HCT116 (cell line): ENCODE results near the gene CCL17. TPM values are rescaled to one million over a fixed set of nuclear protein-coding genes. Genes with fewer than 3 reads are reported as not detected.

Experiments used
- ATAC-seq: fragments of 200-7000 bp; cut with Tn5 transposase; 2 replicates; pipeline ENCODE4 v1.9.1; 2020; ENCODE audit warnings: mild to moderate bottlenecking, moderate library complexity
- BruUV-seq: library from RNA; stranded (reverse); fragments of 400-500 nt; replicated peaks from 2 replicates; lab custom pipeline; 2021; lab: Mats Ljungman, UMichigan
- CTCF ChIA-PET: fragments of 300-600 bp; sonication (Branson Sonifier 250); formaldehyde crosslinking; loops from one replicate; lab custom pipeline; 2021; ENCODE audit warnings: antibody characterized with exemption; lab: Charles Lee
- POLR2A ChIA-PET: fragments of 300-600, 350-600 bp; sonication (Branson Sonifier 250); formaldehyde crosslinking; loops from one replicate; lab custom pipeline; 2021; ENCODE audit warnings: antibody characterized with exemption; lab: Charles Lee
- RAD21 ChIA-PET, 2 experiments: fragments of 300-600 bp; sonication (Branson Sonifier 250); formaldehyde crosslinking; loops; one replicate each; lab custom pipeline; 2023; ENCODE audit warnings: low total read pairs in 2 of 2; ENCODE audit not compliant: uncharacterized antibody in 2 of 2, unreplicated experiment in 2 of 2, low non-redundant PET in 1 of 2; lab: Charles Lee
- DNase-seq: peaks from one replicate; pipeline ENCODE4 v3.0.0-alpha.2; 2010; ENCODE audit warnings: low read depth, low spot score
- H2AFZ ChIP-seq: fragments of 200-600 bp; shearing (Covaris generic), sonication (generic); 2 replicates; pipeline ENCODE4 v1.6.1; 2017; ENCODE audit warnings: low read depth, mixed run types, mixed read lengths, antibody characterized with exemption, low read length; ENCODE audit not compliant: poor library complexity, severe bottlenecking
- H3K27ac ChIP-seq: 2 replicates; pipeline ENCODE4 v1.5.1; 2012; ENCODE audit warnings: low read depth, low read length
- H3K27me3 ChIP-seq: fragments of 200-600 bp; sonication (generic); 2 replicates; pipeline ENCODE4 v1.6.1; 2016; ENCODE audit warnings: mixed run types, low read length, mixed read lengths; ENCODE audit not compliant: insufficient read depth
- H3K36me3 ChIP-seq, 2 experiments: fragments of 200-500 bp in 1 of 2; fragments of 200-600 bp in 1 of 2; sonication (Bioruptor generic) in 1 of 2; sonication (generic) in 1 of 2; 2 replicates each; pipeline versions ENCODE4 v1.5.1 to v1.6.1; 2014 to 2016; ENCODE audit warnings: low read length in 2 of 2, inconsistent platforms in 1 of 2, mixed read lengths in 1 of 2, mixed run types in 1 of 2; ENCODE audit not compliant: insufficient read depth in 2 of 2, control insufficient read depth in 1 of 2
- H3K4me1 ChIP-seq, 2 experiments: fragments of 200-600 bp in 1 of 2; sonication (generic) in 1 of 2; 2 replicates each; pipeline versions ENCODE4 v1.5.1 to v1.6.1; 2012 to 2017; ENCODE audit warnings: low read length in 2 of 2, inconsistent platforms in 1 of 2, mild to moderate bottlenecking in 1 of 2, mixed read lengths in 1 of 2, mixed run types in 1 of 2, moderate library complexity in 1 of 2; ENCODE audit not compliant: insufficient read depth in 2 of 2, control insufficient read depth in 1 of 2
- H3K4me2 ChIP-seq: fragments of 200-600 bp; sonication (generic); 2 replicates; pipeline ENCODE4 v1.6.1; 2017; ENCODE audit warnings: mixed run types, low read length, mixed read lengths
- H3K4me3 ChIP-seq, 2 experiments: fragments of 200-600 bp in 1 of 2; sonication (generic) in 1 of 2; replicated peaks in 1 of 2; 2 replicates each; pipeline ENCODE4 v1.5.1; 2011 to 2016; ENCODE audit warnings: low read length in 2 of 2, control low read depth in 1 of 2, low read depth in 1 of 2, mild to moderate bottlenecking in 1 of 2, mixed read lengths in 1 of 2, mixed run types in 1 of 2
- H3K79me2 ChIP-seq: fragments of 200-600 bp; sonication (generic); 2 replicates; pipeline ENCODE4 v1.6.1; 2017; ENCODE audit warnings: mild to moderate bottlenecking, mixed run types, low read length, moderate library complexity, mixed read lengths; ENCODE audit not compliant: insufficient read depth
- H3K9ac ChIP-seq: fragments of 200-600 bp; sonication (generic); 2 replicates; pipeline ENCODE4 v1.6.1; 2016; ENCODE audit warnings: low read length, mixed read lengths
- H3K9me2 ChIP-seq: fragments of 200-600 bp; sonication (generic), shearing (Covaris generic); 2 replicates; pipeline ENCODE4 v1.6.1; 2017; ENCODE audit warnings: mixed run types, mild to moderate bottlenecking, moderate library complexity; ENCODE audit not compliant: insufficient read depth
- H3K9me3 ChIP-seq, 2 experiments: fragments of 200-500 bp in 1 of 2; fragments of 200-600 bp in 1 of 2; sonication (Bioruptor generic) in 1 of 2; sonication (generic) in 1 of 2; 2 replicates each; pipeline ENCODE4 v1.6.1; 2014 to 2017; ENCODE audit warnings: low read length in 2 of 2, mixed read lengths in 2 of 2, inconsistent platforms in 1 of 2, low read depth in 1 of 2, mild to moderate bottlenecking in 1 of 2, mixed run types in 1 of 2, moderate library complexity in 1 of 2; ENCODE audit not compliant: control insufficient read depth in 1 of 2, insufficient read depth in 1 of 2
- H4K20me1 ChIP-seq: fragments of 200-600 bp; sonication (generic), shearing (Covaris generic); 2 replicates; pipeline ENCODE4 v1.6.1; 2017; ENCODE audit warnings: mixed run types, mild to moderate bottlenecking, moderate library complexity; ENCODE audit not compliant: insufficient read depth
- ATF3 ChIP-seq: IDR thresholded peaks from 2 replicates; pipeline ENCODE4 v1.6.1; 2012
- CBX3 ChIP-seq: IDR thresholded peaks from 2 replicates; pipeline ENCODE4 v1.6.1; 2012; ENCODE audit warnings: low read depth
- CEBPB ChIP-seq: IDR thresholded peaks from 2 replicates; pipeline ENCODE4 v1.6.1; 2012; ENCODE audit warnings: low read depth
- CTCF ChIP-seq, 3 experiments: fragments of 200-600 bp in 1 of 3; sonication (generic) in 1 of 3; IDR thresholded peaks in 2 of 3; conservative IDR thresholded peaks in 1 of 3; 2 replicates each; pipeline ENCODE4 v1.5.1; 2012 to 2017; ENCODE audit warnings: low read depth in 2 of 3, low read length in 2 of 3, antibody characterized with exemption in 1 of 3, borderline replicate concordance in 1 of 3, control low read depth in 1 of 3, mild to moderate bottlenecking in 1 of 3, mixed read lengths in 1 of 3, mixed run types in 1 of 3, moderate library complexity in 1 of 3; ENCODE audit not compliant: insufficient read depth in 1 of 3
- EGR1 ChIP-seq: IDR thresholded peaks from 2 replicates; pipeline ENCODE4 v1.6.1; 2012; ENCODE audit warnings: low read depth
- ELF1 ChIP-seq: IDR thresholded peaks from 2 replicates; pipeline ENCODE4 v1.6.1; 2012; ENCODE audit warnings: low read depth, borderline replicate concordance
- EZH2 ChIP-seq: fragments of 200-600 bp; sonication (generic); IDR thresholded peaks from 2 replicates; pipeline ENCODE4 v1.6.1; 2017; ENCODE audit warnings: antibody characterized with exemption, mixed run types
- JUND ChIP-seq: IDR thresholded peaks from 2 replicates; pipeline ENCODE4 v1.6.1; 2012
- MAX ChIP-seq: IDR thresholded peaks from 2 replicates; pipeline ENCODE4 v1.6.1; 2012
- POLR2A ChIP-seq: IDR thresholded peaks from 2 replicates; pipeline ENCODE4 v1.7.0; 2011; ENCODE audit warnings: borderline replicate concordance; ENCODE audit not compliant: insufficient read depth, insufficient read length; ENCODE audit errors: extremely low read depth
- RAD21 ChIP-seq: IDR thresholded peaks from 2 replicates; pipeline ENCODE4 v1.6.1; 2012; ENCODE audit warnings: low read depth, mild to moderate bottlenecking
- REST ChIP-seq: IDR thresholded peaks from 2 replicates; pipeline ENCODE4 v1.6.1; 2012; ENCODE audit warnings: low read depth
- SIN3A ChIP-seq: IDR thresholded peaks from 2 replicates; pipeline ENCODE4 v1.6.1; 2012; ENCODE audit warnings: low read depth
- SP1 ChIP-seq: IDR thresholded peaks from 2 replicates; pipeline ENCODE4 v1.6.1; 2012; ENCODE audit warnings: low read depth
- SRF ChIP-seq: IDR thresholded peaks from 2 replicates; pipeline ENCODE4 v1.6.1; 2012; ENCODE audit warnings: low read depth
- TCF7L2 ChIP-seq: IDR thresholded peaks from 2 replicates; pipeline ENCODE4 v1.7.0; 2011; ENCODE audit warnings: borderline replicate concordance, inconsistent platforms; ENCODE audit not compliant: insufficient read depth, insufficient read length; ENCODE audit errors: extremely low read depth
- ZFX ChIP-seq: fragments of 450-650 bp; IDR thresholded peaks from 2 replicates; pipeline ENCODE4 v1.6.1; 2017
- ZNF274 ChIP-seq: fragments of 200-500 bp; sonication (Bioruptor generic); IDR thresholded peaks from 2 replicates; pipeline ENCODE4 v1.6.1; 2014; ENCODE audit warnings: mild to moderate bottlenecking, low read depth, low read length, inconsistent platforms
- intact Hi-C: fragments of 100-400 bp; cut with micrococcal nuclease; formaldehyde crosslinking; loops from 2 replicates; pipeline ENCODE4 v1.10.0; 2022
- total RNA-seq: library from RNA; stranded (reverse); gene quantifications from one replicate; pipeline ENCODE4 v1.2.1, GENCODE V29; 2021; ENCODE audit not compliant: unreplicated experiment

Gene CCL17
- total RNA-seq, 1 experiment from 2014 or later, result not detected

- Histone ChIP-seq H3K4me2 (no peak overlapping the region), H3K27ac (no peak overlapping the region), H3K27me3 (no peaks in the 10 kb centered on the region), H3K4me1 (peaks cover 0 to 7% of the 10 kb centered on the region in 2 experiments; a peak in 2 of 4 replicates), H3K9me3 (no peaks in the 10 kb centered on the region), H4K20me1 (no peaks in the 10 kb centered on the region), H3K4me3 (no peak overlapping the region), H3K9me2 (no peaks in the 10 kb centered on the region), H3K79me2 (no peaks in the 10 kb centered on the region), H2AFZ (no peak overlapping the region), H3K36me3 (no peaks in the 10 kb centered on the region), H3K9ac (no peak overlapping the region)
- ChIA-PET POLR2A (no interaction called here), CTCF (no interaction called here), RAD21 (no interaction called here)
- no peak for ATAC-seq
- intact Hi-C loops, result no loop called here
- TF ChIP-seq TCF7L2 (no peak), POLR2A (no peak), ATF3 (no peak), ELF1 (no peak), RAD21 (no peak), EGR1 (no peak), SRF (no peak), SP1 (no peak), JUND (no peak), MAX (no peak), ZNF274 (no peak), SIN3A (no peak), REST (no peak), CTCF (IDR thresholded peaks at IDR 0.05 in 2 of 3, conservative IDR thresholded peaks at IDR 0.05 in 1 of 3; ENCODE audit: borderline replicate concordance in 1 of 3, insufficient read depth in 1 of 3, low read depth in 2 of 3, low read length in 2 of 3) (no peak), CBX3 (no peak), ZFX (no peak), EZH2 (no peak), CEBPB (no peak)
- no peak for DNase-seq
- no TSS peak for BruUV-seq
These were observed 48.0 kb upstream of the CCL17 start for GRCh38 chr16:57356547-57356946.
